Fibroblast of villous mesenchyme (primary cell): Measurements from ENCODE around the gene POMT1. TPM values are rescaled to one million over a fixed set of nuclear protein-coding genes. Genes with fewer than 3 reads are reported as not detected.
A peak's percentile ranks its signal among the peaks of the same experiment; 100 is the strongest.

Experiments
- DNase-seq: peaks from one replicate; pipeline ENCODE4 v3.0.0-alpha.2; 2010; ENCODE audit warnings: low read depth
- H3K4me3 ChIP-seq: 2 replicates; pipeline ENCODE4 v1.5.1; 2011; ENCODE audit warnings: low read depth, mild to moderate bottlenecking, low read length
- CTCF ChIP-seq: IDR thresholded peaks from 2 replicates; pipeline ENCODE4 v1.5.1; 2012; ENCODE audit warnings: low read depth, mild to moderate bottlenecking, low read length; ENCODE audit not compliant: insufficient read depth
- small RNA-seq: library from RNA; depleted of rRNA; stranded (forward); fragments of <200 nt; gene quantifications from one replicate; pipeline ENCODE3, GENCODE V24; 2012
- total RNA-seq: library from RNA; depleted of rRNA; stranded (reverse); fragments of >200 nt; gene quantifications from 2 replicates; pipeline ENCODE4 v1.2.3, GENCODE V29; 2012

Gene POMT1
- total RNA-seq, 1 donor: 36.3 TPM

- no peak overlapping the region for H3K4me3 ChIP-seq
- no peak for TF ChIP-seq CTCF
- no peak for DNase-seq
These were observed 59.6 kb downstream of the POMT1 start for GRCh38 chr9:131562032-131562959.

GRCh38 chr9:131565369-131565768 lies 62.7 kb downstream of the POMT1 start:
- TF ChIP-seq CTCF: no peak
- no peak overlapping the region for H3K4me3 ChIP-seq
- DNase-seq: no peak

- no peak for TF ChIP-seq CTCF
- DNase-seq: no peak
- no peak overlapping the region for H3K4me3 ChIP-seq
These were observed 63.4 kb downstream of the POMT1 start for GRCh38 chr9:131566158-131566557.

- H3K4me3 ChIP-seq: no peak overlapping the region
- DNase-seq: no peak
- TF ChIP-seq CTCF: no peak
These were observed 65.2 kb downstream of the POMT1 start for GRCh38 chr9:131567910-131568309.

Small RNA genes lying within 50 kb of the gene (small RNA-seq; reads per million reads assigned to genes)
- gene SNORD62A: 2.1 reads per million, percentile 53 among the genes with 10 or more reads in this experiment
- 4.9 reads per million, percentile 81 among the genes with 10 or more reads in this experiment for gene SNORD62B

Other genes starting within 250 kb of the POMT1 start
- gene FAM78A, start 226.4 kb upstream of the POMT1 start, total RNA-seq: under 0.01 and 0.43 TPM in 2 replicates
- 8.2 and 10.0 TPM in 2 replicates for gene PLPP7, start 213.2 kb upstream of the POMT1 start, total RNA-seq
- 79.2 and 92.8 TPM in 2 replicates for gene PRRC2B, start 108.8 kb upstream of the POMT1 start, total RNA-seq
- gene UCK1, start 28.3 kb downstream of the POMT1 start, total RNA-seq: 20.6 and 28.5 TPM in 2 replicates
- not detected in 2 replicates for gene PRRT1B, start 42.6 kb downstream of the POMT1 start, total RNA-seq
- 22.9 and 27.7 TPM in 2 replicates for gene RAPGEF1, start 237.2 kb downstream of the POMT1 start, total RNA-seq